Measurements from ENCODE around the gene SLC25A44. TPM values are rescaled to one million over a fixed set of nuclear protein-coding genes. Genes with fewer than 3 reads are reported as not detected.
"Not testable (repeated sequence)": the region's sequence is repeated elsewhere in the genome, so short reads cannot be mapped to it uniquely, and the experiment has no call there.

Gene SLC25A44
- total RNA-seq, 1 donor from 2014 or later: 67.6 TPM

DNA sequence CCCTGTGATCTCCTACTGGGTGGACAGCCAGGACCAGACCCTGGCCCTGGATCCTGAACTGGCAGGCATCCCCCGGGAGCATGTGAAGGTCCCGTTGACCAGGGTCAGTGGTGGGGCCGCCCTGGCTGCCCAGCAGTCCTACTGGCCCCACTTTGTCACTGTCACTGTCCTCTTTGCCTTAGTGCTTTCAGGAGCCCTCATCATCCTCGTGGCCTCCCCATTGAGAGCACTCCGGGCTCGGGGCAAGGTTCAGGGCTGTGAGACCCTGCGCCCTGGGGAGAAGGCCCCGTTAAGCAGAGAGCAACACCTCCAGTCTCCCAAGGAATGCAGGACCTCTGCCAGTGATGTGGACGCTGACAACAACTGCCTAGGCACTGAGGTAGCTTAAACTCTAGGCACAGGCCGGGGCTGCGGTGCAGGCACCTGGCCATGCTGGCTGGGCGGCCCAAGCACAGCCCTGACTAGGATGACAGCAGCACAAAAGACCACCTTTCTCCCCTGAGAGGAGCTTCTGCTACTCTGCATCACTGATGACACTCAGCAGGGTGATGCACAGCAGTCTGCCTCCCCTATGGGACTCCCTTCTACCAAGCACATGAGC is 17.2 kb upstream of the SLC25A44 start:
- no peak for DNase-seq (ENCODE audit: low spot score)
- no peak overlapping the region for H3K4me3 Mint-ChIP-seq
- H3K36me3 Mint-ChIP-seq (ENCODE audit: low read depth): peaks cover 2% of the 10 kb centered on the region
- H3K27me3 Mint-ChIP-seq (ENCODE audit: insufficient read depth): peaks cover 6% of the 10 kb centered on the region
- intact Hi-C loops (cut with micrococcal nuclease): no loop called here
- peaks cover 22% of the 10 kb centered on the region for H3K4me1 Mint-ChIP-seq (ENCODE audit: low read depth)
- no peak overlapping the region for H3K27ac Mint-ChIP-seq
- H3K9me3 Mint-ChIP-seq: no peaks in the 10 kb centered on the region

DNA sequence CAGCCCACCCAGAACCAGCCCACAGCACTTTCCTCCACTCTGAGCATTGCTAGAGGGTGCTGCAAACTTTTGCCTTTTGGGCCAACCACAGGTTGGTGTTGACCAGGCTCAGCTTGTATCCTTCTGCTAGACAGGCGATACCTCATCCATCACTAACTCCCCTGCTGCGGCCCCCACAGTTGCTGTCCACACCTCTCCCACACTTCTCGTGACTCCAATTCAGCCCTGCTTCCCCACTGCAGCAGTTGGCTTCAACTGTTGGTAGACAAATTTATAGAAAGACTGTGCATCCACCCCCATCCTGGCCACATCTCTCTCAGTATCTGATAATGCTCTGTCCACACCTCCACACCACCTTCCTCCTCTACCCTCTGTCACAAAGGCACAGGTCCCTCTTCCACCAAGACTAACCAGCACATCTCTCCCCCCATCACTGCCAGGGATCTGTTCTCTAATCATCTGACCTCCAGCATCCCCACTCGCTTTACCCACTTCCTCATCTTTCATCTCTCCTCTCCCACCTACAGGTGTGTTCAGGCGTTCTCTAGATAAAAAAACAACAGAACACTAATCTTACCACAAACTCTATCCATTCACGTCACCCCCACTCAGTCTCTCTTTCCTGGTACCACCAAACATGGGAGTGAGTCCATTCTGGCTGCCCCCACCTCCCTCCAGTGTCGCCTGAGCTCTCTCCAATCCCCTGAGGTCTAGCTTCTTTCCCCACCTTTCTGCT is 15.8 kb upstream of the SLC25A44 start:
- Mint-ChIP-seq H3K4me3 (no peak overlapping the region), H3K27ac (peak overlapping the region; percentile 56), H3K9me3 (no peaks in the 10 kb centered on the region), H3K4me1 (ENCODE audit: low read depth) (peaks cover 18% of the 10 kb centered on the region), H3K36me3 (ENCODE audit: low read depth) (peaks cover 2% of the 10 kb centered on the region), H3K27me3 (ENCODE audit: insufficient read depth) (peaks cover 6% of the 10 kb centered on the region)
- DNase-seq (ENCODE audit: low spot score): no peak
- intact Hi-C loops (cut with micrococcal nuclease): no loop called here

DNA sequence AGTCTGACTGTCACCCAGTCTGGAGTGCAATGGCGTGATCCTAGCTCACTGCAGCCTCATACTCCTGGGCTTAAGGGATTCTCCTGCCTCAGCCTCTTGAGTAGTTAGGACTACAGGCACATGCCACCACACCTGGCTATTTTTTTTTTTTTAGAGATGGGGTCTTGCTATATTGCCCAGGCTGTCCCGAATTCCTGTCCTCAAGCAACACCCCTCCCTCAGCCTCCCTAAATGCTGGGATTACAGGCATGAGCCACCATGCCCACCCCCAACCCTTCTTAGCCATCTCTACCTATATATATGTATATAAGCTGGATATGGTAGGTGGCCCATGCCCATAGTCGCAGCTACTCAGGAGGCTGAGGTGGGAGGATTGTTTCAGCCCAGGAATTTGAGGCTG is 13.4 kb upstream of the SLC25A44 start:
- peaks cover 6% of the 10 kb centered on the region for H3K27me3 Mint-ChIP-seq (ENCODE audit: insufficient read depth)

DNA sequence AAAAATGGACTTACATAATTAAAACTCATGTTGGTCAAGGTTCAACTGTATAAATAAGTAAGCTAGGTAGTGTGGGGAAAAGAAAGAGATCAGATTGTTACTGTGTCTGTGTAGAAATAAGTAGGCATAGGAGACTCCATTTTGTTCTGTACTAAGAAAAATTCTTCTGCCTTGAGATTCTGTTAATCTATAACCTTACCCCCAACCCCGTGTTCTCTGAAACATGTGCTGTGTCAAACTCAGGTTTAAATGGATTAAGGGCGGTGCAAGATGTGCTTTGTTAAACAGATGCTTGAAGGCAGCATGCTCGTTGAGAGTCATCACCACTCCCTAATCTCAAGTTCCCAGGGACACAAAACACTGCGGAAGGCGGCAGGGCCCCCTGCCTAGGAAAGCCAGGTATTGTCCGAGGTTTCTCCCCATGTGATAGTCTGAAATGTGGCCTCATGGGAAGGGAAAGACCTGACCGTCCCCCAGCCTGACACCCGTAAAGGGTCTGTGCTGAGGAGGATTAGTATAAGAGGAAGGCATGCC is 12.4 kb upstream of the SLC25A44 start:
- H3K4me1 Mint-ChIP-seq (ENCODE audit: low read depth); H3K4me3 Mint-ChIP-seq; DNase-seq (ENCODE audit: low spot score): not testable (repeated sequence)

More for the DNA sequence above, 13.4 kb upstream of the SLC25A44 start:
- peaks cover 2% of the 10 kb centered on the region for H3K36me3 Mint-ChIP-seq (ENCODE audit: low read depth)
- peaks cover 9% of the 10 kb centered on the region for H3K4me1 Mint-ChIP-seq (ENCODE audit: low read depth)
- H3K9me3 Mint-ChIP-seq: no peaks in the 10 kb centered on the region
- H3K4me3 Mint-ChIP-seq: no peak overlapping the region
- DNase-seq (ENCODE audit: low spot score): no peak
- intact Hi-C loops (cut with micrococcal nuclease): no loop called here
- no peak overlapping the region for H3K27ac Mint-ChIP-seq

DNA sequence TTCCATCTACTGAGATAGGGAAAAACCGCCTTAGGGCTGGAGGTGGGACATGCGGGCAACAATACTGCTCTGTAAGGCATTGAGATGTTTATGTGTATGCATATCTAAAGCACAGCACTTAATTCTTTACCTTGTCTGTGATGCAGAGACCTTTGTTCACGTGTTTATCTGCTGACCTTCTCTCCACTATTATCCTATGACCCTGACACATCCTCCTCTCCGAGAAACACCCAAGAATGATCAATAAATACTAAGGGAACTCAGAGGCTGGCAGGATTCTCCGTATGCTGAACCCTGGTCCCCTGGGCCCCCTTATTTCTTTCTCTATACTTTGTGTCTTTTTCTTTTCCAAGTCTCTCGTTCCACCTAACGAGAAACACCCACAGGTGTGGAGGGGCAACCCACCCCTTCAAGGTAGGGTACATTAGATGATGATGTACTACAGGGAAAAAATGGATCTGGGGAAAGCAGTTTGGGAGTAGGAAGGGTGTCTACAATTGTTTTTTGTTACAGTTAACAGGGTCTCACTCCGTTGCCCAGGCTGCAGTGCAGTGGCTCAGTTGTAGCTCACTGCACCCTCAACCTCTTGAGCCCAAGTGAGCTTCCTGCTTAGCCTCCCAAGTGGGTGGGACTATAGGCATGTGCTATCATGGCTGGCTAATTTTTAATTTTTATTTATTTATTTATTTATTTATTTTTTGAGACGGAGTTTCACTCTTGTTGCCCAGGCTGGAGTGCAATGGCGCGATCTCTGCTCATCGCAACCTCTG is 11.7 kb upstream of the SLC25A44 start:
- H3K27ac Mint-ChIP-seq; H3K4me1 Mint-ChIP-seq (ENCODE audit: low read depth); H3K9me3 Mint-ChIP-seq; H3K27me3 Mint-ChIP-seq (ENCODE audit: insufficient read depth); DNase-seq (ENCODE audit: low spot score); H3K36me3 Mint-ChIP-seq (ENCODE audit: low read depth); intact Hi-C loops (cut with micrococcal nuclease); H3K4me3 Mint-ChIP-seq: not testable (repeated sequence)

More for the DNA sequence above, 12.4 kb upstream of the SLC25A44 start:
- intact Hi-C loops (cut with micrococcal nuclease); H3K36me3 Mint-ChIP-seq (ENCODE audit: low read depth); H3K27ac Mint-ChIP-seq; H3K9me3 Mint-ChIP-seq; H3K27me3 Mint-ChIP-seq (ENCODE audit: insufficient read depth): not testable (repeated sequence)

DNA sequence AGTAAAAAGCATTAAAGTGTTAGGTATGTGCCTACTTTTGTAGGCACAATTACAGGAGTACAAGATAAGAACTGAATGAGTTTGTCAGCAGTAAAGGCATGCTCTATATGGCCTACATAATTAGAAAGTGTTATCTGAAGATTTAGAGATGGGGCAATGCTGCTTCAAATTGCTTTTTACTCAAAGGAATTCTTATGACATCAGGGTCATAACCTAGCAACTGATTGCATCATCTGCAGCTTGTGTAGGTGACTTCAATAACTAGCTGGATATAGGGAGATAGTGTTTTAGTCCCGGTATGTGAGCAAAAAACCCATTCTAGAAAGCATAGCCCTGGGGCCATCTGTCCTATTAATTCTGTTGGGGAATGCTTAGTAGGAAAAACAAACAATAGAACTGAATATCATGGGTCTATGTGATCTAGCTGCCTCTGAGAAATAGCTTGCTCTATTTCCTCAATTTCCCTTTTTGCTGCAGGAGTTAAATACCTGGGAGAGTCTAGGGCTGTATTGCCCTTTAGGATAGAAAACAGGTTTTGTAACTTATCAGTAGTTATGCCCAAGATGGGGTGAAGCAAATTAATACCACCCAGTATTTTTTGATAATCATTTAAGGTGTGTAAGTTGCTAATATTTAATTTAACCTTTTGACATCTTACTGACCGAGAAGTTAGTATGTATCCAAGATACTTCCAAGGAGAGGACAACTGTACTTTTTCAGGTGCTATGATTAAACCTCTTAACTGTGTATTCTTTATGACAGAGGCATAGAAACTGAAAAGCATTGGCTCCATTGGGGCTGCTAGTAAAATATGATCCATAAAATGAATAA is 7.3 kb upstream of the SLC25A44 start:
- H3K27ac Mint-ChIP-seq; intact Hi-C loops (cut with micrococcal nuclease); H3K27me3 Mint-ChIP-seq (ENCODE audit: insufficient read depth); DNase-seq (ENCODE audit: low spot score); H3K4me1 Mint-ChIP-seq (ENCODE audit: low read depth); H3K36me3 Mint-ChIP-seq (ENCODE audit: low read depth); H3K4me3 Mint-ChIP-seq: not testable (repeated sequence)
- peaks cover 12% of the 10 kb centered on the region for H3K9me3 Mint-ChIP-seq

DNA sequence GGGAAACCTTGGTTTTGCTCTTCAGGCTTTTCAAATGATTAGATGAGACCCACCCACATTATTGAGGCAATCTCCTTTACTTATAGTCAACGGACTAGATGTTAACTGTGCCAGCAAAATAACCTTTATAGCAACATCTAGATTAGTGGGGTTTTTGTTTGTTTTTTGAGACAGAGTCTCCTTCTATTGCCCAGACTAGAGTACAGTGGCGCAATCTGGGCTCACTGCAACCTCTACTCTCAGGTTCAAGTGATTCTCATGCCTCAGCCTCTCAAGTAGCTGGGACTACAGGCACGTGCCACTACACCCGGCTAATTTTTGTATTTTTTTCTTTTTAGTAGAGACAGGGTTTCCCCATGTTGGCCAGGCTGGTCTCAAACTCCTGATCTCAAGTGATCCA is 3.6 kb upstream of the SLC25A44 start:
- intact Hi-C loops (cut with micrococcal nuclease): loop anchor here (10.0 kb wide), 2 partner anchors 335 to 555 kb away; partner anchors contain the start of genes GON4L, MRPL24 and SYT11
- Mint-ChIP-seq H3K9me3 (peaks cover 12% of the 10 kb centered on the region), H3K36me3 (ENCODE audit: low read depth) (peaks cover 13% of the 10 kb centered on the region), H3K4me1 (ENCODE audit: low read depth) (peaks cover 24% of the 10 kb centered on the region)
- H3K4me3 Mint-ChIP-seq; H3K27ac Mint-ChIP-seq; DNase-seq (ENCODE audit: low spot score); H3K27me3 Mint-ChIP-seq (ENCODE audit: insufficient read depth): not testable (repeated sequence)

DNA sequence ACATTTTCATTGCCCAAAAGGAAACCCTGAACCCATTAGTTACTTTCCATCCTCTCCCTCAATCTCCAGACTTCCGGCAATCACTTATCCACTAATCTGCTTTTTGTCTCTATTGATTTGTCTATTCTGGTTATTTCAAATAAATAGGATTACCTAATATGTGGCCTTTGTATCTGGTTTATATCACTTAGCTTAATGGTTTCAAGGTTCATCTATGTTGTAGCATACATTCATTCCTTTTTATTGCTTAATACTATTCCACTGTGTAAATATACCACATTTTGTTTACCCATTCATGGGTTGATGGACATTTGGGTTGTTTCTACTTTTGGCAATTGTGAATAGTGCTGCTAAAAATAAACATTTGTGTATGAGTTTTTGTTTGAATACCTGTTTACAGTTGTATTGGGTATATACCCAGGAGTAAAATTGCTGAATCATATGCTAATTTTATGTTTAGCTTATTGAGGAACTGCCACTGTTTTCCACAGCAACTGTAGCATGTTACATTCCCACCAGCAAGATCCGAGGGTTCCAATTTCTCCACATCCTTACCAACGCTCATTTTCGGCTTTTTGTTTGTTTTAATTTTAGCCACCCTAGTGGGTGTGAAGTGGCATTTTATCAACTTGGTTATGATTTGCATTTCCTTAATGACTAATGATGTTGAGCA is 2.5 kb upstream of the SLC25A44 start:
- H3K36me3 Mint-ChIP-seq (ENCODE audit: low read depth): peaks cover 22% of the 10 kb centered on the region
- H3K27me3 Mint-ChIP-seq (ENCODE audit: insufficient read depth): no peaks in the 10 kb centered on the region
- peak overlapping the region; percentile 13 for H3K4me3 Mint-ChIP-seq
- H3K4me1 Mint-ChIP-seq (ENCODE audit: low read depth): peaks cover 35% of the 10 kb centered on the region
- no peak overlapping the region for H3K27ac Mint-ChIP-seq
- DNase-seq (ENCODE audit: low spot score): no peak
- intact Hi-C loops (cut with micrococcal nuclease): loop anchor here (10.0 kb wide), 2 partner anchors 337 to 553 kb away; partner anchors contain the start of genes GON4L, MRPL24 and SYT11
- peaks cover 12% of the 10 kb centered on the region for H3K9me3 Mint-ChIP-seq

DNA sequence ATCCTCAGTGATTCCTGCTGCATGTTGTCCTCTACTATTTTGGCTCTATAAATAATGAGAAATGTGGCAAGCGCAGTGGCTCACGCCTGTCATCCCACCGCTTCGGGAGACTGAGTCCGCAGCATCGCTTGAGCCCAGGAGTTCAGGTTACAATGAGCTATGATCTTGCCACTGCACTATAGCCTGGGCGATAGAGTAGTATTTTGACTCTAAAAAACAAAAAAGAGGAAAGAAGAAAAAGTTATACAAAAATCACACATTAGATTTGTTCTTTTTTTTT is 756 bp upstream of the SLC25A44 start:
- H3K4me1 Mint-ChIP-seq (ENCODE audit: low read depth): peaks cover 49% of the 10 kb centered on the region
- no peak for DNase-seq (ENCODE audit: low spot score)
- peaks cover 6% of the 10 kb centered on the region for H3K9me3 Mint-ChIP-seq
- peak overlapping the region; percentile 94 for H3K4me3 Mint-ChIP-seq
- H3K27me3 Mint-ChIP-seq (ENCODE audit: insufficient read depth): no peaks in the 10 kb centered on the region
- peak overlapping the region; percentile 87 for H3K27ac Mint-ChIP-seq
- peaks cover 28% of the 10 kb centered on the region for H3K36me3 Mint-ChIP-seq (ENCODE audit: low read depth)
- intact Hi-C loops (cut with micrococcal nuclease): loop anchor here (1.0 to 10.0 kb wide), 7 partner anchors 32 to 552 kb away; partner anchors contain the start of genes CCT3, GON4L, MRPL24 and SMG5

DNA sequence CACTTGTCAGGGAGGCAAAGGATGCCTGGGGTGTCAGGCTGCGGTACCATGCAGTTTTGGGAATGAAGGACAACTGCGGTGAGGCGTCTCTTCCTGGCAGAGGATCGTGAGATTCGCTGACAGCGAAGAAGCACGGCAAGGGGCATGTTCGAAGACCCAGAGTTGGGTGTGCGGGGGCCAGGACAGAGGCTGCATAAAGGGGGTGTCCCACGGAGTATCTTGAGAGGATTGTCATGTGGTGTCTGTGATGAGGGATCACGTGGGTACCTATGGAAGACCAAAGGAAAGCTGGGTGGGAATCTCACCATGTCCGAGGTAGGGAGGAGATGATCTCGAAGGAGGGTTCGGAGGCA is 372 bp downstream of the SLC25A44 start:
- intact Hi-C loops (cut with micrococcal nuclease): loop anchor here (1.0 to 10.0 kb wide), 4 partner anchors 19 to 551 kb away; partner anchors contain the start of genes GON4L, LAMTOR2, MRPL24 and PMF1
- Mint-ChIP-seq H3K27ac (peak overlapping the region; percentile 87), H3K4me1 (ENCODE audit: low read depth) (peaks cover 60% of the 10 kb centered on the region), H3K36me3 (ENCODE audit: low read depth) (peaks cover 36% of the 10 kb centered on the region), H3K27me3 (ENCODE audit: insufficient read depth) (no peaks in the 10 kb centered on the region), H3K4me3 (peak overlapping the region; percentile 94), H3K9me3 (peaks cover 2% of the 10 kb centered on the region)
- no peak for DNase-seq (ENCODE audit: low spot score)

DNA sequence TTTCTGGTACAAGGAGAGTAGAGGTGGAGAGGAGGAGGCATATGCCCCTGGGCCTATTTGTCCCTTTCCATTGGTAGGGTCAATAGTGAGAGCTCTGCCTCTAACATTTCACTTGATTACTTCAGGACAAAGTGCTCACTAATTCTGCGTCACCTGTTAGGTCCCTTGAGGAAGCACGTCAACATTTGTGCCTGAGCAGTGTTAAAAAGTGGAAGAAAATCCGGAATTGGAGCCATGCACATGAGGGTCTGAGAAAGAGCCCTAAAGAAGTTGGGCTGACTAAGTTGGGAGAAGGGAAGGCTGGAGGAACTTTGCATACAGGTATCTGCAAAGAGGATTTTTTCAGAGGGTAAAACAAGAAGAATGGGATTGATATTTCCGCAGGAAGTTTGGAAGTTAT is 1.9 kb downstream of the SLC25A44 start:
- Mint-ChIP-seq H3K9me3 (no peaks in the 10 kb centered on the region), H3K27me3 (ENCODE audit: insufficient read depth) (no peaks in the 10 kb centered on the region), H3K4me1 (ENCODE audit: low read depth) (peaks cover 75% of the 10 kb centered on the region), H3K27ac (peak overlapping the region; percentile 84), H3K4me3 (peak overlapping the region; percentile 94), H3K36me3 (ENCODE audit: low read depth) (peaks cover 50% of the 10 kb centered on the region)
- no peak for DNase-seq (ENCODE audit: low spot score)
- intact Hi-C loops (cut with micrococcal nuclease): loop anchor here (5.0 to 10.0 kb wide), 3 partner anchors 306 to 549 kb away; partner anchors contain the start of genes GON4L, MEF2D, MRPL24 and SYT11

Data from activated T-helper 1 cell treated with anti-CD3 and anti-CD28 coated beads, Interleukin-12 subunit alpha, Interleukin-12 subunit beta, Interleukin-2, Interleukin-4 antibody, amounts not matched to agents 30 ng/mL and 10 ng/mL and 1 ng/mL, durations not matched to agents 14 hours and 24 hours and 36 hours (primary cell).